IMR-90 (cell line): ENCODE data around the gene HOXD8. TPM values are rescaled to one million over a fixed set of nuclear protein-coding genes. Genes with fewer than 3 reads are reported as not detected.

Experiments
- ATAC-seq: fragments of 200-7000 bp; cut with Tn5 transposase; 2 replicates; pipeline ENCODE4 v1.9.1; 2020; ENCODE audit warnings: low read depth, mild to moderate bottlenecking, moderate library complexity
- BruUV-seq: library from RNA; stranded (reverse); fragments of 400-500 nt; replicated peaks from 2 replicates; lab custom pipeline; 2021; lab: Mats Ljungman, UMichigan
- CTCF ChIA-PET: fragments of 300-600 bp; formaldehyde crosslinking; extraction: SDS; loops from one replicate; lab custom pipeline; 2021; ENCODE audit warnings: antibody characterized with exemption; lab: Yijun Ruan, JAX
- POLR2A ChIA-PET: fragments of 300-600 bp; sonication (Branson Sonifier 250); formaldehyde crosslinking; loops from one replicate; lab custom pipeline; 2022; ENCODE audit warnings: antibody characterized with exemption; ENCODE audit not compliant: unreplicated experiment; lab: Charles Lee
- DNase-seq: peaks from one replicate; pipeline ENCODE4 v3.0.0; 2013
- H2AFZ ChIP-seq: replicated peaks from 2 replicates; pipeline ENCODE3; 2013; ENCODE audit warnings: low read length, mild to moderate bottlenecking; ENCODE audit not compliant: poor library complexity
- H2AK5ac ChIP-seq: 2 replicates; pipeline ENCODE4 v1.6.1; 2013; ENCODE audit warnings: low read depth, low read length, inconsistent platforms
- H2AK9ac ChIP-seq: replicated peaks from 2 replicates; pipeline ENCODE3; 2013; ENCODE audit warnings: mild to moderate bottlenecking, low read depth, low read length, moderate library complexity; ENCODE audit not compliant: poor library complexity
- H2BK120ac ChIP-seq: 2 replicates; pipeline ENCODE4 v1.6.1; 2013; ENCODE audit warnings: low read depth, low read length, inconsistent platforms
- H2BK15ac ChIP-seq: 3 replicates; pipeline ENCODE4 v1.6.1; 2013; ENCODE audit warnings: low read depth, low read length, inconsistent platforms
- H2BK20ac ChIP-seq: 2 replicates; pipeline ENCODE4 v1.6.1; 2013; ENCODE audit warnings: low read depth, mild to moderate bottlenecking, inconsistent platforms, low read length, moderate library complexity
- H2BK5ac ChIP-seq: 2 replicates; pipeline ENCODE4 v1.6.1; 2013; ENCODE audit warnings: mild to moderate bottlenecking, low read depth, low read length, inconsistent platforms; ENCODE audit not compliant: poor library complexity, severe bottlenecking
- H3K14ac ChIP-seq: replicated peaks from 2 replicates; pipeline ENCODE4 v1.6.1; 2013; ENCODE audit warnings: low read depth, low read length, inconsistent platforms
- H3K18ac ChIP-seq: 2 replicates; pipeline ENCODE4 v1.6.1; 2013; ENCODE audit warnings: low read depth, low read length, control low read depth
- H3K23ac ChIP-seq: 2 replicates; pipeline ENCODE4 v1.6.1; 2013; ENCODE audit warnings: low read depth, low read length, inconsistent platforms
- H3K27ac ChIP-seq: 2 replicates; pipeline ENCODE4 v1.5.1; 2013; ENCODE audit warnings: mild to moderate bottlenecking, control low read depth, low read length; ENCODE audit not compliant: insufficient read depth
- H3K27me3 ChIP-seq: 2 replicates; pipeline ENCODE4 v1.6.1; 2013; ENCODE audit warnings: low read length; ENCODE audit not compliant: control insufficient read depth, insufficient read depth
- H3K36me3 ChIP-seq: 2 replicates; pipeline ENCODE4 v1.6.1; 2013; ENCODE audit warnings: low read length, mixed read lengths; ENCODE audit not compliant: control insufficient read depth, insufficient read depth
- H3K4ac ChIP-seq: 2 replicates; pipeline ENCODE4 v1.6.1; 2013; ENCODE audit warnings: low read depth, low read length, inconsistent platforms
- H3K4me1 ChIP-seq: 2 replicates; pipeline ENCODE4 v1.6.1; 2013; ENCODE audit warnings: low read length, mixed read lengths; ENCODE audit not compliant: control insufficient read depth, insufficient read depth
- H3K4me2 ChIP-seq: 2 replicates; pipeline ENCODE4 v1.6.1; 2013; ENCODE audit warnings: low read depth, mild to moderate bottlenecking, control low read depth, low read length, moderate library complexity
- H3K4me3 ChIP-seq: 2 replicates; pipeline ENCODE4 v1.5.1; 2013; ENCODE audit warnings: low read depth, mild to moderate bottlenecking, control low read depth, low read length, moderate library complexity; ENCODE audit not compliant: insufficient read depth
- H3K56ac ChIP-seq: 2 replicates; pipeline ENCODE4 v1.6.1; 2013; ENCODE audit warnings: low read length, inconsistent platforms; ENCODE audit not compliant: insufficient read depth; ENCODE audit errors: extremely low read depth
- H3K79me1 ChIP-seq, 2 experiments: 2 replicates each; pipeline ENCODE4 v1.6.1; 2013; ENCODE audit warnings: low read length in 2 of 2, inconsistent platforms in 1 of 2, low read depth in 1 of 2
- H3K9ac ChIP-seq: 2 replicates; pipeline ENCODE4 v1.6.1; 2013; ENCODE audit warnings: low read depth, low read length, control low read depth
- H3K9me1 ChIP-seq: 2 replicates; pipeline ENCODE4 v1.6.1; 2013; ENCODE audit warnings: low read length, inconsistent platforms; ENCODE audit not compliant: insufficient read depth
- H3K9me3 ChIP-seq: 2 replicates; pipeline ENCODE4 v1.6.1; 2013; ENCODE audit warnings: low read length; ENCODE audit not compliant: control insufficient read depth, insufficient read depth
- H4K20me1 ChIP-seq: 2 replicates; pipeline ENCODE4 v1.6.1; 2013; ENCODE audit warnings: low read length, inconsistent platforms; ENCODE audit not compliant: insufficient read depth
- H4K5ac ChIP-seq: 2 replicates; pipeline ENCODE4 v1.6.1; 2013; ENCODE audit warnings: mild to moderate bottlenecking, low read depth, low read length, control low read depth
- H4K8ac ChIP-seq, 2 experiments: 2 replicates each; pipeline ENCODE4 v1.6.1; 2013; ENCODE audit warnings: low read depth in 2 of 2, low read length in 2 of 2, control low read depth in 1 of 2, inconsistent platforms in 1 of 2
- H4K91ac ChIP-seq: 2 replicates; pipeline ENCODE4 v1.6.1; 2013; ENCODE audit warnings: low read depth, low read length, inconsistent platforms; ENCODE audit not compliant: insufficient read depth
- BHLHE40 ChIP-seq: fragments of 150-350 bp; IDR thresholded peaks from 2 replicates; pipeline ENCODE4 v1.6.1; 2016; ENCODE audit warnings: mild to moderate bottlenecking, low read depth, low read length
- ELK1 ChIP-seq: fragments of 150-350 bp; IDR thresholded peaks from 2 replicates; pipeline ENCODE4 v1.6.1; 2016; ENCODE audit warnings: low read depth, mild to moderate bottlenecking, low read length, moderate library complexity, borderline replicate concordance
- MAFK ChIP-seq: IDR thresholded peaks from 2 replicates; pipeline ENCODE4 v1.6.1; 2012; ENCODE audit warnings: low read depth, low read length, improper control_type of control experiment
- POLR2A ChIP-seq: IDR thresholded peaks from 2 replicates; pipeline ENCODE4 v1.6.1; 2012; ENCODE audit warnings: mild to moderate bottlenecking, low read depth, low read length
- RFX5 ChIP-seq: IDR thresholded peaks from 2 replicates; pipeline ENCODE4 v1.8.0; 2012; ENCODE audit warnings: low read depth, mild to moderate bottlenecking, low read length, moderate library complexity
- SMC3 ChIP-seq: fragments of 150-350 bp; IDR thresholded peaks from 2 replicates; pipeline ENCODE4 v1.6.1; 2016; ENCODE audit warnings: low read depth, mild to moderate bottlenecking, antibody characterized with exemption, low read length, moderate library complexity
- WGBS, 2 experiments: methylation state at CpG; one replicate each; pipeline versions ENCODE4 v1.1.5 to v1.1.7; 2013; ENCODE audit warnings: missing lambda C conversion rate in 2 of 2; ENCODE audit not compliant: insufficient read length in 1 of 2; ENCODE audit errors: extremely low coverage in 2 of 2; 5-methylcytosine and 5-hydroxymethylcytosine counted together
- dilution Hi-C: fragments of 300-500 bp; cut with HindIII; formaldehyde crosslinking; loops from one replicate; pipeline ENCODE4 v1.14.3; 2018; ENCODE audit warnings: low sequenced_read_pairs; ENCODE audit not compliant: unreplicated experiment
- in situ Hi-C: fragments of 300-500 bp; cut with MboI; formaldehyde crosslinking; loops from 3 replicates; pipeline ENCODE4 v1.14.3; 2019; ENCODE audit warnings: low sequenced_read_pairs, inconsistent platforms, mixed read lengths
- intact Hi-C: fragments of 100-400 bp; cut with micrococcal nuclease; formaldehyde crosslinking; loops from 2 replicates; pipeline ENCODE4 v1.10.0; 2022
- polyA plus RNA-seq, 3 experiments: library from polyadenylated mRNA; depleted of rRNA; stranded (reverse); fragments of >200 nt; gene quantifications; 2 replicates each; pipeline ENCODE4 v1.2.3, GENCODE V29; 2012; ENCODE audit warnings: low replicate concordance in 1 of 3
- total RNA-seq: library from RNA; depleted of rRNA; stranded (reverse); fragments of >200 nt; gene quantifications from 2 replicates; pipeline ENCODE4 v1.2.3, GENCODE V29; 2012
- TF ChIP-seq, protein P1 (sequence below): conservative IDR thresholded peaks from 2 replicates; pipeline ENCODE4 v1.5.1; 2012; ENCODE audit warnings: mild to moderate bottlenecking, low read depth, low read length, improper control_type of control experiment

HOXD8 gene
- total and polyA plus RNA-seq, 2 of the 4 experiments (the other 2 are of a cell fraction), result not detected

DNA sequence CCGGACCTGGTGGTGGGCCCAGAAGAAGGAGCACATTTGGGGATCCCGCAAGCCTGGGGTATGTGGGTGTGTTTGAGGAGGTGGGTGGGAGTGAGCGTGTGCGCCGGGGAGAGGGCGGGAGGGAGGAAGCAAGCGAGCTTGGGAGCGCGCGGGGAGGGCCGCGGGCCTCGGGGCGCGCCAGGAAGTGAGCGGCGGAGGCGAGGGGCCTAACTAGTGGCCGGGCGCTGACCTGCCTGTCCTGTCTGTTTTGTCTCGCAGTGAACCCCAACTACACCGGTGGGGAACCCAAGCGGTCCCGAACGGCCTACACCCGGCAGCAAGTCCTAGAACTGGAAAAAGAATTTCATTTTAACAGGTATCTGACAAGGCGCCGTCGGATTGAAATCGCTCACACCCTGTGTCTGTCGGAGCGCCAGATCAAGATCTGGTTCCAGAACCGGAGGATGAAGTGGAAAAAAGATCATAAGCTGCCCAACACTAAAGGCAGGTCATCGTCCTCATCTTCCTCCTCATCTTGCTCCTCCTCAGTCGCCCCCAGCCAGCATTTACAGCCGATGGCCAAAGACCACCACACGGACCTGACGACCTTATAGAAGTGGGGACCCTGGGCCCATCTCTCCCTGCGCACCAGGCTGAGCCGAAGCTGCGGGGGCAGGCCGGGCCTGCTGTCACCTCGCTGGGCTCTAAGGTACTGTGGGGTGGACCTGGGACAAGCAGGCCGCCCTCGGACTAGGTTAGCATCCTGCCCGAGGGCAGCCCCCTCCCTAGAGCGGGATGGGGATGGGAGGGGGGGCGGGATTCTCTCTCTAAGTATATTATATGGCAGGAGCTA is 23.1 kb downstream of the HOXD8 start:
- Histone ChIP-seq H3K56ac (no peak overlapping the region), H2BK120ac (no peak overlapping the region), H2BK20ac (no peak overlapping the region), H4K20me1 (no peaks in the 10 kb centered on the region), H4K91ac (no peak overlapping the region), H2BK5ac (no peak overlapping the region), H3K9me3 (peaks cover 15% of the 10 kb centered on the region), H3K4ac (no peak overlapping the region), H3K79me1 (no peaks in the 10 kb centered on the region), H3K14ac (no peak overlapping the region), H2AK9ac (no peak overlapping the region), H3K27me3 (peaks cover 93% of the 10 kb centered on the region), H3K18ac (no peak overlapping the region), H3K4me3 (no peak overlapping the region), H3K36me3 (no peaks in the 10 kb centered on the region), H3K9me1 (no peaks in the 10 kb centered on the region), H3K4me2 (no peak overlapping the region), H3K9ac (no peak overlapping the region), H3K23ac (no peak overlapping the region), H3K4me1 (no peaks in the 10 kb centered on the region), H2AK5ac (no peak overlapping the region), H2AFZ (no peak overlapping the region), H4K8ac (no peak overlapping the region), H4K5ac (no peak overlapping the region), H3K27ac (no peak overlapping the region), H2BK15ac (no peak overlapping the region)
- ChIA-PET POLR2A (no interaction called here), CTCF (interaction anchor here (0.6 to 3.3 kb wide), 2 partner anchors 130 to 302 kb away, joined by 3 to 7 read pairs; no protein-coding TSS in a partner anchor)
- TF ChIP-seq MAFK, result no peak
- TF ChIP-seq RFX5, result no peak
- no peak for TF ChIP-seq BHLHE40
- no peak for TF ChIP-seq SMC3
- TF ChIP-seq ELK1, result no peak
- TF ChIP-seq, protein P1, sequence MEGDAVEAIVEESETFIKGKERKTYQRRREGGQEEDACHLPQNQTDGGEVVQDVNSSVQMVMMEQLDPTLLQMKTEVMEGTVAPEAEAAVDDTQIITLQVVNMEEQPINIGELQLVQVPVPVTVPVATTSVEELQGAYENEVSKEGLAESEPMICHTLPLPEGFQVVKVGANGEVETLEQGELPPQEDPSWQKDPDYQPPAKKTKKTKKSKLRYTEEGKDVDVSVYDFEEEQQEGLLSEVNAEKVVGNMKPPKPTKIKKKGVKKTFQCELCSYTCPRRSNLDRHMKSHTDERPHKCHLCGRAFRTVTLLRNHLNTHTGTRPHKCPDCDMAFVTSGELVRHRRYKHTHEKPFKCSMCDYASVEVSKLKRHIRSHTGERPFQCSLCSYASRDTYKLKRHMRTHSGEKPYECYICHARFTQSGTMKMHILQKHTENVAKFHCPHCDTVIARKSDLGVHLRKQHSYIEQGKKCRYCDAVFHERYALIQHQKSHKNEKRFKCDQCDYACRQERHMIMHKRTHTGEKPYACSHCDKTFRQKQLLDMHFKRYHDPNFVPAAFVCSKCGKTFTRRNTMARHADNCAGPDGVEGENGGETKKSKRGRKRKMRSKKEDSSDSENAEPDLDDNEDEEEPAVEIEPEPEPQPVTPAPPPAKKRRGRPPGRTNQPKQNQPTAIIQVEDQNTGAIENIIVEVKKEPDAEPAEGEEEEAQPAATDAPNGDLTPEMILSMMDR, result no peak
- TF ChIP-seq POLR2A, result no peak
- intact Hi-C loops, result no loop called here
- 10% methylated on average over 4 of the region's 48 CpGs; no CpG with 5 or more reads in 1 of the 2 experiments for WGBS, 2 experiments
- no peak for ATAC-seq
- DNase-seq, result no peak
- dilution Hi-C loops, result no loop called here
- in situ Hi-C loops, result no loop called here
- BruUV-seq, result no TSS peak
